ENCODE measurements around the gene VSIR. TPM values are rescaled to one million over a fixed set of nuclear protein-coding genes. Genes with fewer than 3 reads are reported as not detected.

Gene VSIR
- polyA plus RNA-seq, 1 of the 3 experiments (the other 2 are of a cell fraction), result 11.3 TPM

GRCh38 chr10:71756311-71757191, 16.8 kb downstream of the VSIR start:
- no peaks in the 10 kb centered on the region for H3K79me2 ChIP-seq (ENCODE audit: insufficient read depth)
- ChIA-PET POLR2A (no interaction called here), CTCF (interaction anchor here (1.0 to 2.8 kb wide), 3 partner anchors 16 to 56 kb away, joined by 3 to 21 read pairs (median 3); partner anchors contain the start of gene VSIR)
- no peak overlapping the region for H3K4me3 ChIP-seq (ENCODE audit: low read depth in 2 of 2, low read length in 1 of 2)
- H4K20me1 ChIP-seq (ENCODE audit: insufficient read depth), result no peaks in the 10 kb centered on the region
- no peaks in the 10 kb centered on the region for H3F3A ChIP-seq (replicated peaks; ENCODE audit: insufficient read depth)
- H3K27ac ChIP-seq (ENCODE audit: low read depth in 2 of 2, low read length in 1 of 2), result no peak overlapping the region
- H3K9me3 ChIP-seq, result no peaks in the 10 kb centered on the region
- no peak for TF ChIP-seq TAF1 (IDR thresholded peaks at IDR 0.05; ENCODE audit: borderline replicate concordance, low read depth, low read length)
- H2AFZ ChIP-seq (ENCODE audit: low read depth), result no peak overlapping the region
- H3K27me3 ChIP-seq (ENCODE audit: insufficient read depth), result no peaks in the 10 kb centered on the region
- H3K36me3 ChIP-seq (replicated peaks in 1 of 2; ENCODE audit: control insufficient read depth in 1 of 2, insufficient read depth in 2 of 2, low read length in 1 of 2), result no peaks in the 10 kb centered on the region
- H3K9me2 ChIP-seq, result no peaks in the 10 kb centered on the region
- no peak overlapping the region for H3K9ac ChIP-seq
- WGBS (ENCODE audit: low lambda C conversion rate), result 84% methylated on average over 12 of the region's 12 CpGs
- H3K4me1 ChIP-seq (ENCODE audit: control insufficient read depth in 1 of 2, insufficient read depth in 2 of 2, low read depth in 1 of 2, low read length in 1 of 2), result peaks cover 0 to 18% of the 10 kb centered on the region in 2 experiments; a peak in 1 of 4 replicates
- no peak for DNase-seq
- H3K4me2 ChIP-seq, result no peak overlapping the region

GRCh38 chr10:71755179-71755879, 18.0 kb downstream of the VSIR start:
- H3F3A ChIP-seq (replicated peaks; ENCODE audit: insufficient read depth), result no peaks in the 10 kb centered on the region

More at GRCh38 chr10:71755179-71755879, 18.0 kb downstream of the VSIR start:
- H4K20me1 ChIP-seq (ENCODE audit: insufficient read depth), result no peaks in the 10 kb centered on the region
- TF ChIP-seq RXRA (IDR thresholded peaks at IDR 0.05; ENCODE audit: borderline replicate concordance, low read depth) (no peak), ZBTB33 (IDR thresholded peaks at IDR 0.05; ENCODE audit: borderline replicate concordance, low read depth) (no peak), RAD21 (IDR thresholded peaks at IDR 0.05; ENCODE audit: low read length) (no peak), FOSL2 (IDR thresholded peaks at IDR 0.05; ENCODE audit: borderline replicate concordance, low read depth) (no peak)
- H3K79me2 ChIP-seq (ENCODE audit: insufficient read depth), result no peaks in the 10 kb centered on the region
- H2AFZ ChIP-seq (ENCODE audit: low read depth), result no peak overlapping the region
- no peaks in the 10 kb centered on the region for H3K27me3 ChIP-seq (ENCODE audit: insufficient read depth)
- H3K9me2 ChIP-seq, result no peaks in the 10 kb centered on the region
- H3K36me3 ChIP-seq (replicated peaks in 1 of 2; ENCODE audit: control insufficient read depth in 1 of 2, insufficient read depth in 2 of 2, low read length in 1 of 2), result no peaks in the 10 kb centered on the region
- H3K9ac ChIP-seq, result no peak overlapping the region
- peaks cover 0 to 18% of the 10 kb centered on the region in 2 experiments; a peak in 1 of 4 replicates for H3K4me1 ChIP-seq (ENCODE audit: control insufficient read depth in 1 of 2, insufficient read depth in 2 of 2, low read depth in 1 of 2, low read length in 1 of 2)
- CTCF ChIA-PET, result interaction anchor here (1.0 to 2.8 kb wide), 7 partner anchors 8 to 440 kb away, joined by 3 to 21 read pairs (median 3); partner anchors contain the start of gene VSIR
- no peak overlapping the region for H3K4me2 ChIP-seq
- POLR2A ChIA-PET, result no interaction called here
- H3K27ac ChIP-seq (ENCODE audit: low read depth in 2 of 2, low read length in 1 of 2), result no peak overlapping the region
- no peak overlapping the region for H3K4me3 ChIP-seq (ENCODE audit: low read depth in 2 of 2, low read length in 1 of 2)
- no peak for DNase-seq
- no peaks in the 10 kb centered on the region for H3K9me3 ChIP-seq
- 86% methylated on average over 9 of the region's 16 CpGs for WGBS (ENCODE audit: low lambda C conversion rate)
